ENCODE measurements around the gene MYL7. TPM values are rescaled to one million over a fixed set of nuclear protein-coding genes. Genes with fewer than 3 reads are reported as not detected.

MYL7 gene
- total RNA-seq, 1 experiment from 2014 or later = not detected

GRCh38 chr7:44150966-44151941, 10.1 kb upstream of the MYL7 start:
- DNase-seq (ENCODE audit: low read depth in 1 of 2, low spot score in 2 of 2) = peak in 1 of 2 experiments; percentile 38
- Histone ChIP-seq H3K27ac (no peak overlapping the region), H3K4me3 (no peak overlapping the region), H3K9me3 (replicated peaks) (no peaks in the 10 kb centered on the region), H3K27me3 (replicated peaks) (no peaks in the 10 kb centered on the region), H3K36me3 (no peaks in the 10 kb centered on the region), H3K4me1 (replicated peaks) (no peaks in the 10 kb centered on the region)

GRCh38 chr7:44150466-44150832, 9.3 kb upstream of the MYL7 start:
- H3K4me1 ChIP-seq (replicated peaks) = peaks cover 5% of the 10 kb centered on the region
- H3K27me3 ChIP-seq (replicated peaks) = no peaks in the 10 kb centered on the region
- H3K36me3 ChIP-seq = no peaks in the 10 kb centered on the region
- no peaks in the 10 kb centered on the region for H3K9me3 ChIP-seq (replicated peaks)
- H3K4me3 ChIP-seq = no peak overlapping the region
- peak in 1 of 2 experiments; percentile 19 for DNase-seq (ENCODE audit: low read depth in 1 of 2, low spot score in 2 of 2)
- H3K27ac ChIP-seq = no peak overlapping the region

GRCh38 chr7:44149571-44150465, 8.7 kb upstream of the MYL7 start:
- no peak overlapping the region for H3K27ac ChIP-seq
- no peaks in the 10 kb centered on the region for H3K36me3 ChIP-seq
- no peak overlapping the region for H3K4me3 ChIP-seq
- peak in 1 of 2 experiments; percentile 37 for DNase-seq (ENCODE audit: low read depth in 1 of 2, low spot score in 2 of 2)
- no peaks in the 10 kb centered on the region for H3K9me3 ChIP-seq (replicated peaks)
- H3K27me3 ChIP-seq (replicated peaks) = no peaks in the 10 kb centered on the region
- peaks cover 7% of the 10 kb centered on the region for H3K4me1 ChIP-seq (replicated peaks)

- DNase-seq (ENCODE audit: low read depth in 1 of 2, low spot score in 2 of 2) = no peak
- Histone ChIP-seq H3K4me3 (no peak overlapping the region), H3K27ac (no peak overlapping the region), H3K36me3 (no peaks in the 10 kb centered on the region), H3K4me1 (replicated peaks) (peaks cover 7% of the 10 kb centered on the region), H3K27me3 (replicated peaks) (no peaks in the 10 kb centered on the region), H3K9me3 (replicated peaks) (no peaks in the 10 kb centered on the region)
Measured at GRCh38 chr7:44148961-44149536, 7.9 kb upstream of the MYL7 start.

- H3K9me3 ChIP-seq (replicated peaks) = no peaks in the 10 kb centered on the region
- DNase-seq (ENCODE audit: low read depth in 1 of 2, low spot score in 2 of 2) = no peak
- H3K36me3 ChIP-seq = no peaks in the 10 kb centered on the region
- H3K4me3 ChIP-seq = no peak overlapping the region
- H3K27ac ChIP-seq = no peak overlapping the region
- peaks cover 7% of the 10 kb centered on the region for H3K4me1 ChIP-seq (replicated peaks)
- H3K27me3 ChIP-seq (replicated peaks) = peaks cover 4% of the 10 kb centered on the region; the same call in 1 of the 2 replicates
Measured at GRCh38 chr7:44148166-44148565, 7.0 kb upstream of the MYL7 start.

- H3K27ac ChIP-seq = no peak overlapping the region
- no peaks in the 10 kb centered on the region for H3K9me3 ChIP-seq (replicated peaks)
- no peak for DNase-seq (ENCODE audit: low read depth in 1 of 2, low spot score in 2 of 2)
- peaks cover 7% of the 10 kb centered on the region for H3K4me1 ChIP-seq (replicated peaks)
- H3K4me3 ChIP-seq = no peak overlapping the region
- no peaks in the 10 kb centered on the region for H3K36me3 ChIP-seq
- peaks cover 5% of the 10 kb centered on the region; the same call in 1 of the 2 replicates for H3K27me3 ChIP-seq (replicated peaks)
Measured at GRCh38 chr7:44147026-44147991, 6.2 kb upstream of the MYL7 start.

GRCh38 chr7:44145969-44146911, 5.1 kb upstream of the MYL7 start:
- peak in 1 of 2 experiments; percentile 83 for DNase-seq (ENCODE audit: low read depth in 1 of 2, low spot score in 2 of 2)
- Histone ChIP-seq H3K27ac (no peak overlapping the region), H3K27me3 (replicated peaks) (peaks cover 5% of the 10 kb centered on the region; the same call in 1 of the 2 replicates), H3K4me1 (replicated peaks) (peaks cover 7% of the 10 kb centered on the region), H3K36me3 (no peaks in the 10 kb centered on the region), H3K9me3 (replicated peaks) (no peaks in the 10 kb centered on the region), H3K4me3 (peak overlapping the region; percentile 29)

- H3K9me3 ChIP-seq (replicated peaks) = no peaks in the 10 kb centered on the region
- H3K27me3 ChIP-seq (replicated peaks) = peaks cover 5% of the 10 kb centered on the region; the same call in 1 of the 2 replicates
- H3K4me1 ChIP-seq (replicated peaks) = peaks cover 7% of the 10 kb centered on the region
- H3K4me3 ChIP-seq = peak overlapping the region; percentile 29
- no peaks in the 10 kb centered on the region for H3K36me3 ChIP-seq
- H3K27ac ChIP-seq = no peak overlapping the region
- DNase-seq (ENCODE audit: low read depth in 1 of 2, low spot score in 2 of 2) = no peak
Measured at GRCh38 chr7:44145479-44145968, 4.4 kb upstream of the MYL7 start.

- DNase-seq (ENCODE audit: low read depth in 1 of 2, low spot score in 2 of 2) = no peak
- peaks cover 5% of the 10 kb centered on the region; the same call in 1 of the 2 replicates for H3K27me3 ChIP-seq (replicated peaks)
- H3K36me3 ChIP-seq = no peaks in the 10 kb centered on the region
- H3K9me3 ChIP-seq (replicated peaks) = no peaks in the 10 kb centered on the region
- peaks cover 7% of the 10 kb centered on the region for H3K4me1 ChIP-seq (replicated peaks)
- no peak overlapping the region for H3K27ac ChIP-seq
- no peak overlapping the region for H3K4me3 ChIP-seq
Measured at GRCh38 chr7:44144968-44145478, 3.9 kb upstream of the MYL7 start.

GRCh38 chr7:44144426-44144967, 3.4 kb upstream of the MYL7 start:
- no peak for DNase-seq (ENCODE audit: low read depth in 1 of 2, low spot score in 2 of 2)
- H3K27ac ChIP-seq = no peak overlapping the region
- peaks cover 7% of the 10 kb centered on the region for H3K4me1 ChIP-seq (replicated peaks)
- H3K4me3 ChIP-seq = no peak overlapping the region
- no peaks in the 10 kb centered on the region for H3K36me3 ChIP-seq
- H3K9me3 ChIP-seq (replicated peaks) = no peaks in the 10 kb centered on the region
- peaks cover 5% of the 10 kb centered on the region; the same call in 1 of the 2 replicates for H3K27me3 ChIP-seq (replicated peaks)

GRCh38 chr7:44143646-44144250, 2.6 kb upstream of the MYL7 start:
- no peak overlapping the region for H3K27ac ChIP-seq
- no peak for DNase-seq (ENCODE audit: low read depth in 1 of 2, low spot score in 2 of 2)
- H3K27me3 ChIP-seq (replicated peaks) = peaks cover 5% of the 10 kb centered on the region; the same call in 1 of the 2 replicates
- H3K4me1 ChIP-seq (replicated peaks) = peaks cover 7% of the 10 kb centered on the region
- no peaks in the 10 kb centered on the region for H3K36me3 ChIP-seq
- H3K4me3 ChIP-seq = no peak overlapping the region
- no peaks in the 10 kb centered on the region for H3K9me3 ChIP-seq (replicated peaks)
